Transverse colon (tissue), 4 donors: Measurements from ENCODE around the gene LDLRAD4. TPM values are rescaled to one million over a fixed set of nuclear protein-coding genes. Genes with fewer than 3 reads are reported as not detected.
A peak's percentile ranks its signal among the peaks of the same experiment; 100 is the strongest.
"Not testable (repeated sequence)": the region's sequence is repeated elsewhere in the genome, so short reads cannot be mapped to it uniquely, and the experiment has no call there.

Experiments
- DNase-seq: peaks from one replicate; pipeline ENCODE4 v3.0.0-alpha.2; 2019
- H3K27ac ChIP-seq, 4 donors: fragments of 200-600 bp; sonication (generic); 2 replicates each; pipeline ENCODE4 v1.5.1; 2016 to 2018; ENCODE audit warnings: inconsistent platforms in 4 of 4
- H3K27me3 ChIP-seq: fragments of 200-600 bp; sonication (generic); 2 replicates; pipeline ENCODE4 v1.5.1; 2017; ENCODE audit warnings: inconsistent platforms
- H3K36me3 ChIP-seq, 4 donors: fragments of 200-600 bp; sonication (generic); 2 replicates each; pipeline ENCODE4 v1.5.1; 2017 to 2019; ENCODE audit warnings: inconsistent platforms in 4 of 4
- H3K4me1 ChIP-seq, 4 donors: fragments of 200-600 bp; sonication (generic); 2 replicates each; pipeline ENCODE4 v1.5.1; 2017 to 2020; ENCODE audit warnings: inconsistent platforms in 4 of 4
- H3K4me3 ChIP-seq, 4 donors: fragments of 200-600 bp; sonication (generic); 1 replicate in 1 of 4; 2 replicates in 3 of 4; pipeline versions ENCODE4 v1.5.1 to v1.6.1; 2017 to 2019; ENCODE audit warnings: inconsistent platforms in 4 of 4
- H3K9me3 ChIP-seq, 2 donors: fragments of 200-600 bp; sonication (generic); 2 replicates each; pipeline ENCODE4 v1.5.1; 2017 to 2019; ENCODE audit warnings: inconsistent platforms in 2 of 2
- EP300 ChIP-seq: sonication (generic); formaldehyde crosslinking; IDR thresholded peaks from one replicate; pipeline ENCODE4 v1.6.1; 2017; ENCODE audit warnings: antibody characterized with exemption, low read depth
- POLR2A ChIP-seq: fragments of 450-650 bp; IDR thresholded peaks from one replicate; pipeline ENCODE4 v1.6.1; 2016; ENCODE audit warnings: antibody characterized with exemption, mild to moderate bottlenecking, moderate library complexity
- POLR2AphosphoS5 ChIP-seq, 3 donors: sonication (generic); formaldehyde crosslinking; IDR thresholded peaks; one replicate each; pipeline ENCODE4 v1.6.1; 2016; ENCODE audit warnings: antibody characterized with exemption in 3 of 3
- WGBS, 2 donors: methylation state at CpG; one replicate each; pipeline ENCODE4 v1.1.5; 2018; ENCODE audit warnings: low coverage in 1 of 2; 5-methylcytosine and 5-hydroxymethylcytosine counted together
- in situ Hi-C, 4 donors: fragments of 200-750 bp; cut with MboI; loops; one replicate each; pipeline versions ENCODE4 v1.15.0 to v1.15.1; 2017; ENCODE audit warnings: low sequenced_read_pairs in 3 of 4, low pct_ligation_motif_present in 1 of 4, low pct_unique_long_range_greater_than_20kb in 1 of 4
- intact Hi-C: fragments of 100-400 bp; cut with DNase I; formaldehyde crosslinking; loops from one replicate; pipeline ENCODE4 v1.15.1; 2023; ENCODE audit warnings: low total_unique reads
- total RNA-seq, 4 donors: library from RNA; depleted of rRNA; stranded (reverse); fragments of >200 nt; gene quantifications; one replicate each; pipeline ENCODE4 v1.1.0, GENCODE V29; 2016
- TF ChIP-seq, protein P1 (sequence below), 5 experiments: fragments of 200-600 bp in 3 of 5; fragments of 450-650 bp in 2 of 5; sonication (generic) in 3 of 5; IDR thresholded peaks; 1 replicate in 2 of 5; 2 replicates in 3 of 5; pipeline ENCODE4 v1.5.1; 2016 to 2017; ENCODE audit warnings: antibody characterized with exemption in 5 of 5, inconsistent platforms in 3 of 5, mild to moderate bottlenecking in 2 of 5, moderate library complexity in 1 of 5

LDLRAD4 gene
- total RNA-seq, 4 donors from 2014 or later: 34.8 to 277 (median 60.6) TPM

DNA sequence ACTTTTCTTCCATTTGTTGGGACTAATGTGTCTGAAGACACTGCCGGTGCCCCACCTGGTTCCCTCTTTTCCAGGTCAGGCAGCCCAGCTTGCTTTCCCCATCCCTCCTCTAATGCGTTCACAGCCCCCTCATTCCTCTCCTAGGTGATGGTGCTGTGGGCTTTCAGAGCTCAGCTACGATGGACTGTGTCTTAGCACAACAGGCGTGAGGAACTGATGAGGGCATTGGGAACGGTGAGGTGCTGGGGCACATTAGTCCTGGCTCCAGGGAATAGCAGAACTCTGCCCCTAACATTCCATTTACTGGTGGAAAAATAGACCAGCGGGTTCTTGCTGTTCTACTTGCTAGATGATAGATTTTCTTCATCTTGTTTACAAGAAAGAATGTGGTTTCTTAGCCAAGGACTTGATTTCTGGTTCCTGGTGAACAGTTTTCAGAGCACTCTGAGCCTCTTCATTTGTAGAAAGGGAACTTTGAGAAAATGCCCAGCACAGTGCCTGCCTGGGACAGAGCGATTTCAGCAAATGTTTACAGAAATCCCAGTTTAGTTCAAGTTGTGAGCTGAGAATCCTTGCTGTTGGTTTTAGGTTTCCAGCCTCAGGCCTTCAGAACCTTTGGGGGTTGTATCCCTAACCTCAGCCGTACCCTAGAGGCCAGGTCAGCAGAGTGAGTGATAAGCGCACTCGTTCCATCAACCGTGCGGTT lies 42.5 kb downstream of the LDLRAD4 start:
- H3K27me3 ChIP-seq: no peaks in the 10 kb centered on the region
- TF ChIP-seq EP300 (no peak), POLR2A (no peak), POLR2AphosphoS5 (IDR thresholded peaks at IDR 0.05) (no peak)
- TF ChIP-seq, protein P1, sequence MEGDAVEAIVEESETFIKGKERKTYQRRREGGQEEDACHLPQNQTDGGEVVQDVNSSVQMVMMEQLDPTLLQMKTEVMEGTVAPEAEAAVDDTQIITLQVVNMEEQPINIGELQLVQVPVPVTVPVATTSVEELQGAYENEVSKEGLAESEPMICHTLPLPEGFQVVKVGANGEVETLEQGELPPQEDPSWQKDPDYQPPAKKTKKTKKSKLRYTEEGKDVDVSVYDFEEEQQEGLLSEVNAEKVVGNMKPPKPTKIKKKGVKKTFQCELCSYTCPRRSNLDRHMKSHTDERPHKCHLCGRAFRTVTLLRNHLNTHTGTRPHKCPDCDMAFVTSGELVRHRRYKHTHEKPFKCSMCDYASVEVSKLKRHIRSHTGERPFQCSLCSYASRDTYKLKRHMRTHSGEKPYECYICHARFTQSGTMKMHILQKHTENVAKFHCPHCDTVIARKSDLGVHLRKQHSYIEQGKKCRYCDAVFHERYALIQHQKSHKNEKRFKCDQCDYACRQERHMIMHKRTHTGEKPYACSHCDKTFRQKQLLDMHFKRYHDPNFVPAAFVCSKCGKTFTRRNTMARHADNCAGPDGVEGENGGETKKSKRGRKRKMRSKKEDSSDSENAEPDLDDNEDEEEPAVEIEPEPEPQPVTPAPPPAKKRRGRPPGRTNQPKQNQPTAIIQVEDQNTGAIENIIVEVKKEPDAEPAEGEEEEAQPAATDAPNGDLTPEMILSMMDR (IDR thresholded peaks at IDR 0.05): no peak
- H3K27ac ChIP-seq: peak overlapping the region; percentile 25 to 69 (median 58)
- WGBS, 2 donors: 77 to 90% methylated on average over 2 to 12 of the region's 12 CpGs
- no peaks in the 10 kb centered on the region for H3K9me3 ChIP-seq
- no peak overlapping the region for H3K4me3 ChIP-seq
- intact Hi-C loops (no loop called here), in situ Hi-C loops (no loop called here)
- peaks cover 13 to 48% (median 35%) of the 10 kb centered on the region in 4 donors for H3K4me1 ChIP-seq
- DNase-seq: no peak
- H3K36me3 ChIP-seq: no peaks in the 10 kb centered on the region

DNA sequence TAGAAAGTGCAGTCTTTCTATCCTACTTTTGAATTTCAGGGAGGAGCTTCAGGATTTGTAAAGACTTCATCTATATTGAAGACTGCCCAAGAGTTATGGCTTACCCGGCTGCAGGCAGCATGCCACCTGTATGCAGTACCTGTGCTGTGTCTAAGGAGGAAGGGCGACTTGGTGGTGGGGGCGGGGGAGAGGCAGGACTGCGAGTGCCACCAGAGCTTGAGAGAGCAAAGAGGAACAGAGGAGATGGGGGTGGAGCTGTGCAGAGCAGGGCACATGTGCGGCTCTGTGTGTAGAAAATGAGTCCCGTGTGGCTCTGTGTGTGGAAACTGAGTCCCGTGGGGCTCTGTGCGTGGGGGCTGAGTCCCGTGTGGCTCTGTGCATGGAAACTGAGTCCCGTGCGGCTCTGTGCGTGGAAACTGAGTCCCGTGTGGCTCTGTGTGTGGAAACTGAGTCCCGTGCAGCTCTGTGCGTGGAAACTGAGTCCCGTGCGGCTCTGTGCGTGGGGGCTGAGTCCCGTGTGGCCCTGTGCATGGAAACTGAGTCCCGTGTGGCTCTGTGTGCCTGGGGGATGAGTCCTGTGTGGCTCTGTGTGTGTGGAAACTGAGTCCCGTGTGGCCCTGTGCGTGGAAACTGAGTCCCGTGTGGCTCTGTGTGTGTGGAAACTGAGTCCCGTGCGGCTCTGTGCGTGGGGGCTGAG lies 43.2 kb downstream of the LDLRAD4 start:
- H3K4me1 ChIP-seq: peaks cover 13 to 51% (median 36%) of the 10 kb centered on the region in 4 donors
- 81 to 89% methylated on average over 6 to 26 of the region's 26 CpGs for WGBS, 2 donors
- TF ChIP-seq POLR2AphosphoS5 (IDR thresholded peaks at IDR 0.05) (no peak), EP300 (no peak), POLR2A (no peak)
- TF ChIP-seq, protein P1 (IDR thresholded peaks at IDR 0.05): no peak
- no peak for DNase-seq
- in situ Hi-C loops (no loop called here), intact Hi-C loops (no loop called here)
- H3K9me3 ChIP-seq: no peaks in the 10 kb centered on the region
- H3K4me3 ChIP-seq: no peak overlapping the region
- peak overlapping the region; percentile 25 to 69 (median 58) for H3K27ac ChIP-seq
- H3K36me3 ChIP-seq: no peaks in the 10 kb centered on the region
- no peaks in the 10 kb centered on the region for H3K27me3 ChIP-seq

DNA sequence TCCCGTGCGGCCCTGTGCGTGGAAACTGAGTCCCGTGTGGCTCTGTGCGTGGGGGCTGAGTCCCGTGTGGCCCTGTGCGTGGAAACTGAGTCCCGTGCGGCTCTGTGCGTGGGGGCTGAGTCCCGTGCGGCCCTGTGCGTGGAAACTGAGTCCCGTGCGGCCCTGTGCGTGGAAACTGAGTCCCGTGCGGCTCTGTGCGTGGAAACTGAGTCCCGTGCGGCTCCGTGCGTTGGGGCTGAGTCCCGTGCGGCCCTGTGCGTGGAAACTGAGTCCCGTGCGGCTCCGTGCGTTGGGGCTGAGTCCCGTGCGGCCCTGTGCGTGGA lies 43.8 kb downstream of the LDLRAD4 start:
- H3K36me3 ChIP-seq, in situ Hi-C loops, intact Hi-C loops, H3K9me3 ChIP-seq, H3K27ac ChIP-seq, H3K27me3 ChIP-seq, H3K4me3 ChIP-seq, DNase-seq: not testable (repeated sequence)
- peaks cover 13 to 53% (median 36%) of the 10 kb centered on the region in 4 donors for H3K4me1 ChIP-seq
- 88 to 91% methylated on average over 9 to 21 of the region's 33 CpGs for WGBS, 2 donors

DNA sequence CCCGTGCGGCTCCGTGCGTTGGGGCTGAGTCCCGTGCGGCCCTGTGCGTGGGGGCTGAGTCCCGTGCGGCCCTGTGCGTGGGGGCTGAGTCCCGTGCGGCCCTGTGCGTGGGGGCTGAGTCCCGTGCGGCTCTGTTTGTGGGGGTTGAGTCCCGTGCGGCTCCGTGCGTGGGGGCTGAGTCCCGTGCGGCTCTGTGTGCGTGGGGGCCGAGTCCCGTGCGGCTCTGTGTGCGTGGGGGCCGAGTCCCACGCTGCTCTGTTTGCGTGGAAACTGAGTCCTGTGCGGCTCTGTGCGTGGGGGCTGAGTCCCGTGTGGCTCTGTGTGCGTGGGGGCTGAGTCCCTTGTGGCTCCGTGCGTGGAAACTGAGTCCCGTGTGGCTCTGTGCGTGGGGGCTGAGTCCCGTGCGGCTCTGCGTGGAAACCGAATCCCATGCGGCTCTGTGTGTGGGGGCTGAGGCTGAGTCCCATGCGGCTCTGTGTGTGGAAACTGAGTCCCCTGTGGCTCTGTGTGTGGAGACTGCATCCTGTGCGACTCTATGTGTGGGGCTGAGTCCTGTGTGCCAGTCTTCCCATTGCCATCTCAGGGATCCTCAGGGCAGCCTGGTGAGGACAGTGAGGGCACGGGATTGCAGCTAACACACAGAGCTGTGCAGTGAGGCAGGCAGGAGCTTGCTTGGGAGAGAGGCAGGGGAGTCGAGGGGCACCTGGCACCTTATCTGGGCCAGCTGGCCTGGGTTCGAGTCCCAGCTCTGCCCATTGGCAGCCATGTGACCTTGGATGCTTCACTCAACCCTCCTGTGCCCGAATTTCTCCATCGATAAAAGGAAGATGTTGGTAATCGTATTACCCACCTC lies 44.5 kb downstream of the LDLRAD4 start:
- H3K9me3 ChIP-seq: no peaks in the 10 kb centered on the region
- H3K27me3 ChIP-seq: no peaks in the 10 kb centered on the region
- TF ChIP-seq POLR2A: no peak
- TF ChIP-seq, protein P1 (IDR thresholded peaks at IDR 0.05): no peak
- no peak for TF ChIP-seq POLR2AphosphoS5 (IDR thresholded peaks at IDR 0.05)
- no peak for TF ChIP-seq EP300
- no peaks in the 10 kb centered on the region for H3K36me3 ChIP-seq
- peak overlapping the region in 2 of 4 donors; percentile 69 to 74 for H3K27ac ChIP-seq
- intact Hi-C loops (no loop called here), in situ Hi-C loops (no loop called here)
- no peak overlapping the region for H3K4me3 ChIP-seq
- no peak for DNase-seq
- peaks cover 13 to 61% (median 42%) of the 10 kb centered on the region in 4 donors for H3K4me1 ChIP-seq
- WGBS, 2 donors: 70 to 95% methylated on average over 2 to 30 of the region's 50 CpGs
